B cell (primary cell): ENCODE measurements around the gene NOS3.

Experiments
- EZH2 ChIP-seq: IDR thresholded peaks from 2 replicates; pipeline ENCODE4 v1.6.1; 2012; ENCODE audit warnings: borderline replicate concordance, low read depth, mild to moderate bottlenecking, moderate library complexity, low read length; ENCODE audit not compliant: insufficient read depth, poor library complexity, severe bottlenecking
- TF ChIP-seq, protein P1 (sequence below): fragments of 200-600 bp; IDR thresholded peaks from one replicate; pipeline ENCODE4 v1.8.0; 2022; ENCODE audit warnings: antibody characterized with exemption, mild to moderate bottlenecking

DNA sequence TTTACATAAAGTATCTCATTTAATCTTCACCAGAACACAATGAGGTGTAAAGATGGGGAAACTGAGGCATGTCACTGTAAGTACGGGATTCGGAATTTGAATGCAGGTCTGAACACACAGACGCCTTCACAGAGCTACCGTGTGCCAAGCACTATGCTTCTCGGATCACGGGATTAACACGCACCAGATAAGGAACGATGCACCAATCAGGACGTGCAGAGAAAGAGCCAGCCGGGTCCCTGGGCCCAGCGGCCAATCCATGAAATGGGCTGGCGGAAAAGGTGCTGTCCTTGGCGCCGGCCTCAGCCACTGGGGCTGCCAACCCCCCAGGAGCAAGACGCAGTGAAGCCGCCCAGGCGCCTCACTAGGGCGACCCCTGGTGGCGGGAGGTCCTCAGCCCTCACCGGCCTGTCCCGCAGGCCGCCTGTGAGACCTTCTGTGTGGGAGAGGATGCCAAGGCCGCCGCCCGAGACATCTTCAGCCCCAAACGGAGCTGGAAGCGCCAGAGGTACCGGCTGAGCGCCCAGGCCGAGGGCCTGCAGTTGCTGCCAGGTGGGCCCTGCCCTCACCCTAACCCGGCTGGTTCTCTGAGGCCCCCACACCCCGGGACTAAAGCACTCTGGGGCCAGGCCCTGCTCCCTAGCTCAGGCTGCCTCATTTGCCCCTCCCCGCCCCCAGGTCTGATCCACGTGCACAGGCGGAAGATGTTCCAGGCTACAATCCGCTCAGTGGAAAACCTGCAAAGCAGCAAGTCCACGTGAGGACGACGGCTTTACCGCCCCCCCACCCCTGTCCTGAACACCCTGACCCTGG is 17.9 kb downstream of the NOS3 start:
- TF ChIP-seq EZH2, result no peak
- TF ChIP-seq, protein P1, sequence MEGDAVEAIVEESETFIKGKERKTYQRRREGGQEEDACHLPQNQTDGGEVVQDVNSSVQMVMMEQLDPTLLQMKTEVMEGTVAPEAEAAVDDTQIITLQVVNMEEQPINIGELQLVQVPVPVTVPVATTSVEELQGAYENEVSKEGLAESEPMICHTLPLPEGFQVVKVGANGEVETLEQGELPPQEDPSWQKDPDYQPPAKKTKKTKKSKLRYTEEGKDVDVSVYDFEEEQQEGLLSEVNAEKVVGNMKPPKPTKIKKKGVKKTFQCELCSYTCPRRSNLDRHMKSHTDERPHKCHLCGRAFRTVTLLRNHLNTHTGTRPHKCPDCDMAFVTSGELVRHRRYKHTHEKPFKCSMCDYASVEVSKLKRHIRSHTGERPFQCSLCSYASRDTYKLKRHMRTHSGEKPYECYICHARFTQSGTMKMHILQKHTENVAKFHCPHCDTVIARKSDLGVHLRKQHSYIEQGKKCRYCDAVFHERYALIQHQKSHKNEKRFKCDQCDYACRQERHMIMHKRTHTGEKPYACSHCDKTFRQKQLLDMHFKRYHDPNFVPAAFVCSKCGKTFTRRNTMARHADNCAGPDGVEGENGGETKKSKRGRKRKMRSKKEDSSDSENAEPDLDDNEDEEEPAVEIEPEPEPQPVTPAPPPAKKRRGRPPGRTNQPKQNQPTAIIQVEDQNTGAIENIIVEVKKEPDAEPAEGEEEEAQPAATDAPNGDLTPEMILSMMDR, result peak; percentile 78
